CD14-positive monocyte (primary cell): ENCODE results near the gene PTGFRN. TPM values are rescaled to one million over a fixed set of nuclear protein-coding genes. Genes with fewer than 3 reads are reported as not detected.

Experiments
- DNase-seq, 3 donors: peaks; one replicate each; pipeline ENCODE4 v3.0.0-alpha.2; 2011 to 2022
- H2AFZ ChIP-seq: 2 replicates; pipeline ENCODE4 v1.6.0; 2012; ENCODE audit warnings: mild to moderate bottlenecking, low read depth, low read length, inconsistent platforms; ENCODE audit not compliant: insufficient read depth, poor library complexity, severe bottlenecking
- H3K27ac ChIP-seq, 2 donors: 1 replicate in 1 of 2; 2 replicates in 1 of 2; pipeline ENCODE4 v1.5.1; 2012 to 2013; ENCODE audit warnings: low read length in 2 of 2, control low read depth in 1 of 2, inconsistent platforms in 1 of 2, low read depth in 1 of 2, mild to moderate bottlenecking in 1 of 2
- H3K27me3 ChIP-seq, 2 donors: one replicate each; pipeline versions ENCODE4 v1.6.0 to v1.6.1; 2011 to 2013; ENCODE audit warnings: low read length in 2 of 2; ENCODE audit not compliant: control insufficient read depth in 2 of 2, insufficient read depth in 2 of 2
- H3K36me3 ChIP-seq, 2 donors: replicated peaks in 1 of 2; 1 replicate in 1 of 2; 2 replicates in 1 of 2; pipeline versions ENCODE4 v1.5.1 to v1.6.1; 2012 to 2013; ENCODE audit warnings: low read length in 2 of 2, control low read depth in 1 of 2, inconsistent platforms in 1 of 2, mild to moderate bottlenecking in 1 of 2; ENCODE audit not compliant: insufficient read depth in 2 of 2, control insufficient read depth in 1 of 2
- H3K4me1 ChIP-seq, 2 donors: 1 replicate in 1 of 2; 2 replicates in 1 of 2; pipeline versions ENCODE4 v1.5.1 to v1.6.1; 2012 to 2013; ENCODE audit warnings: low read length in 2 of 2, control low read depth in 1 of 2, inconsistent platforms in 1 of 2, mild to moderate bottlenecking in 1 of 2, moderate library complexity in 1 of 2; ENCODE audit not compliant: insufficient read depth in 2 of 2, control insufficient read depth in 1 of 2
- H3K4me2 ChIP-seq: replicated peaks from 2 replicates; pipeline ENCODE3; 2012; ENCODE audit warnings: low read length, moderate library complexity, mild to moderate bottlenecking; ENCODE audit not compliant: poor library complexity, severe bottlenecking; ENCODE audit errors: extremely low read depth
- H3K4me3 ChIP-seq, 3 experiments: fragments of 200-600 bp in 1 of 3; sonication (generic) in 1 of 3; replicated peaks in 1 of 3; 1 replicate in 2 of 3; 2 replicates in 1 of 3; pipeline ENCODE4 v1.5.1; 2011 to 2013; ENCODE audit warnings: low read length in 3 of 3, mild to moderate bottlenecking in 3 of 3, control low read depth in 2 of 3, low read depth in 2 of 3, inconsistent platforms in 1 of 3, moderate library complexity in 1 of 3
- H3K79me2 ChIP-seq: 2 replicates; pipeline ENCODE4 v1.6.0; 2012; ENCODE audit warnings: mild to moderate bottlenecking, control low read depth, inconsistent platforms, low read length, moderate library complexity; ENCODE audit not compliant: insufficient read depth
- H3K9ac ChIP-seq: 2 replicates; pipeline ENCODE4 v1.6.0; 2017; ENCODE audit warnings: low read length, mild to moderate bottlenecking; ENCODE audit not compliant: insufficient read depth, poor library complexity, severe bottlenecking
- H3K9me3 ChIP-seq, 2 donors: replicated peaks in 1 of 2; 1 replicate in 1 of 2; 2 replicates in 1 of 2; pipeline versions ENCODE4 v1.5.1 to v1.6.1; 2012 to 2013; ENCODE audit warnings: low read length in 2 of 2, control low read depth in 1 of 2; ENCODE audit not compliant: control insufficient read depth in 1 of 2, insufficient read depth in 1 of 2
- H4K20me1 ChIP-seq: 2 replicates; pipeline ENCODE4 v1.6.0; 2012; ENCODE audit warnings: mild to moderate bottlenecking, low read length, control low read depth, moderate library complexity; ENCODE audit not compliant: insufficient read depth
- H3K27ac Mint-ChIP-seq, 7 donors: one replicate each; pipeline ENCODE4 v1.8.0; 2020; ENCODE audit warnings: mild to moderate bottlenecking in 7 of 7, mixed read lengths in 7 of 7, moderate library complexity in 6 of 7, inconsistent platforms in 2 of 7
- H3K27me3 Mint-ChIP-seq, 3 donors: one replicate each; pipeline ENCODE4 v1.8.0; 2021 to 2022; ENCODE audit warnings: low read depth in 3 of 3, mild to moderate bottlenecking in 3 of 3, mixed read lengths in 3 of 3, moderate library complexity in 3 of 3, inconsistent platforms in 1 of 3
- H3K36me3 Mint-ChIP-seq, 2 donors: one replicate each; pipeline ENCODE4 v1.8.0; 2020; ENCODE audit warnings: mixed read lengths in 2 of 2, inconsistent platforms in 1 of 2, mild to moderate bottlenecking in 1 of 2
- H3K4me1 Mint-ChIP-seq: one replicate; pipeline ENCODE4 v1.8.0; 2020; ENCODE audit warnings: mild to moderate bottlenecking, mixed read lengths
- H3K4me3 Mint-ChIP-seq, 2 donors: one replicate each; pipeline ENCODE4 v1.8.0; 2020; ENCODE audit warnings: mild to moderate bottlenecking in 2 of 2, mixed read lengths in 2 of 2, moderate library complexity in 1 of 2
- H3K9me3 Mint-ChIP-seq, 7 donors: one replicate each; pipeline ENCODE4 v1.8.0; 2020 to 2022; ENCODE audit warnings: mixed read lengths in 7 of 7, mild to moderate bottlenecking in 6 of 7, moderate library complexity in 6 of 7, inconsistent platforms in 2 of 7
- WGBS: methylation state at CpG from one replicate; pipeline ENCODE4 v1.1.5; 2013; ENCODE audit warnings: missing lambda C conversion rate; ENCODE audit not compliant: insufficient coverage; 5-methylcytosine and 5-hydroxymethylcytosine counted together
- intact Hi-C, 2 donors: fragments of 100-400 bp; cut with micrococcal nuclease; formaldehyde crosslinking; loops; one replicate each; pipeline versions ENCODE4 v1.15.0 to v1.15.1; 2023
- polyA plus RNA-seq, 3 donors: library from polyadenylated mRNA; depleted of rRNA in 1 of 3; unstranded in 2 of 3; stranded (reverse) in 1 of 3; fragments of 300-500 nt in 2 of 3; fragments of >200 nt in 1 of 3; fragmentation: Illumina TruSeq in 2 of 3; gene quantifications; 1 replicate in 2 of 3; 2 replicates in 1 of 3; pipeline ENCODE4 v1.2.3, GENCODE V29; 2012 to 2021
- TF ChIP-seq, protein P1 (sequence below): fragments of 200-600 bp; IDR thresholded peaks from one replicate; pipeline ENCODE4 v1.8.0; 2022; ENCODE audit warnings: antibody characterized with exemption, mild to moderate bottlenecking

Gene PTGFRN
- polyA plus RNA-seq, 3 donors, result 1.5 to 2.9 (median 1.6) TPM

DNA sequence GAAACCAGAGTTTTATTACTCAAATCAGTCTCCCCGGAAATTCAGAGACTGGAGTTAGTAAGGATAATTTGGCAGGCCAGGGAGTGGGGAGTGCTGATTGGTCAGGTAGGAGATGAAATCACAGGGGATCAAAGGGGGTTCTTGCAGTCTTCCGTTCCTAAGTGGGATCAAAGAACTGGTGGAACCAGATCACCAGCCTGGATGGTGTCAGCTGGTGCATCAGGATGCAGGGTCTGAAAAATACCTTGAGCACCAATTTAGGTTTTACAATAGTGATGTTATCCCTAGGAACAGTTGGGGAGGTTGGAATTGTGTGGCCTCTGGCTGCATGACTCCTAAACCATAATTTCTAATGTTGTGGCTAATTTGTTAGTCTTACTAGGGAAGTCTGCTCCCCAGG, 90.4 kb downstream of the PTGFRN start:
- intact Hi-C loops, result loop anchor here in 1 of 2 donors (5.0 to 10.0 kb wide), 2 partner anchors 52 to 425 kb away; partner anchors contain the start of gene CD58
- Mint-ChIP-seq H3K4me1 (peaks cover 82% of the 10 kb centered on the region), H3K9me3 (no peaks in the 10 kb centered on the region), H3K27ac (peak overlapping the region; percentile 81 to 99 (median 92)), H3K4me3 (no peak overlapping the region), H3K36me3 (peaks cover 4 to 5% of the 10 kb centered on the region in 2 donors), H3K27me3 (peaks cover 0 to 7% (median 2%) of the 10 kb centered on the region in 3 donors)
- no peaks in the 10 kb centered on the region for H3K36me3 ChIP-seq
- no peaks in the 10 kb centered on the region for H3K9me3 ChIP-seq
- no peak overlapping the region for H2AFZ ChIP-seq
- H4K20me1 ChIP-seq, result no peaks in the 10 kb centered on the region
- TF ChIP-seq, protein P1, sequence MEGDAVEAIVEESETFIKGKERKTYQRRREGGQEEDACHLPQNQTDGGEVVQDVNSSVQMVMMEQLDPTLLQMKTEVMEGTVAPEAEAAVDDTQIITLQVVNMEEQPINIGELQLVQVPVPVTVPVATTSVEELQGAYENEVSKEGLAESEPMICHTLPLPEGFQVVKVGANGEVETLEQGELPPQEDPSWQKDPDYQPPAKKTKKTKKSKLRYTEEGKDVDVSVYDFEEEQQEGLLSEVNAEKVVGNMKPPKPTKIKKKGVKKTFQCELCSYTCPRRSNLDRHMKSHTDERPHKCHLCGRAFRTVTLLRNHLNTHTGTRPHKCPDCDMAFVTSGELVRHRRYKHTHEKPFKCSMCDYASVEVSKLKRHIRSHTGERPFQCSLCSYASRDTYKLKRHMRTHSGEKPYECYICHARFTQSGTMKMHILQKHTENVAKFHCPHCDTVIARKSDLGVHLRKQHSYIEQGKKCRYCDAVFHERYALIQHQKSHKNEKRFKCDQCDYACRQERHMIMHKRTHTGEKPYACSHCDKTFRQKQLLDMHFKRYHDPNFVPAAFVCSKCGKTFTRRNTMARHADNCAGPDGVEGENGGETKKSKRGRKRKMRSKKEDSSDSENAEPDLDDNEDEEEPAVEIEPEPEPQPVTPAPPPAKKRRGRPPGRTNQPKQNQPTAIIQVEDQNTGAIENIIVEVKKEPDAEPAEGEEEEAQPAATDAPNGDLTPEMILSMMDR, result no peak
- peaks cover 16% of the 10 kb centered on the region for H3K79me2 ChIP-seq
- no peak for DNase-seq
- H3K4me3 ChIP-seq, result no peak overlapping the region
- WGBS, result 100% methylated on average over 2 of the region's 2 CpGs
- H3K4me2 ChIP-seq, result no peak overlapping the region
- H3K27ac ChIP-seq, result peak overlapping the region in 1 of 2 donors; percentile 67
- peaks cover 54 to 85% of the 10 kb centered on the region in 2 donors for H3K4me1 ChIP-seq
- no peaks in the 10 kb centered on the region for H3K27me3 ChIP-seq
- H3K9ac ChIP-seq, result no peak overlapping the region

DNA sequence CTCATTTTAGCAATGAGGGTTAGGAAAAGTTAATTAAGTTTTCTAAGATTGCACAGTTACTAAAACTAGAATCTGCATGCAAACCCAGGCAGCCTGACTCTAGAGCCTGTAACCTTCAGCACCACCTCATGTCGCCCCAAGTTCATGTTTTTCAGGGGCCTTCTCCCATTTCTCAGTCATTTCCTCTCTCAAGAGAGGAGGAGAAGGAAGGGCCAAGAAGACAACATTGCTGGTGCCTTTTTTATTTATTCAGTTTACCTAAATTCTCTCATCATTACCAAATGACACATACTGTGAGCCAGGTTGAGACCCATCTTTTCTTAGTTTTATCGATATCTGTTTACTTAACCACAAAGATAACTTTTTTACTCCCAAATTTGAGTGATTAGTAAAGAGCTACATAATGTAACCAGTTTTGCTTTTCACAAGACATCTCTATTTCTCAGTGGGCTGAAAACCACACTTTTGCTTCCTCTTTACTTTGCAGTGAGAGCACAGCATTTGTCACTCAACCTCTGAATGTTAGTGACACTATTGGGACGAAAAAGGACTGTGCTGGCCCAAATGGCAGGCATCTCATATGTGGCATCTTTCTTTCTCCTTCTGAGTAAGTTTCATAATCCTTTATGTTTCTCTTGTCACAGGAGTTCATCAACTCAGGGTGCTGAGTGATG, 91.7 kb downstream of the PTGFRN start, which contains the start of gene CD101:
Gene CD101 (plus strand): TSS at position 507 of the 674 bp plus-strand sequence. CDS start 58 bp downstream, at position 565.
- Histone ChIP-seq H3K79me2 (peaks cover 28% of the 10 kb centered on the region), H3K4me1 (peaks cover 65 to 91% of the 10 kb centered on the region in 2 donors), H3K4me3 (peak within 1 kb of the TSS; percentile 31 to 75 (median 40)), H3K4me2 (peak within 1 kb of the TSS; percentile 78), H3K27me3 (no peaks in the 10 kb centered on the region), H3K36me3 (no peaks in the 10 kb centered on the region), H3K9me3 (no peaks in the 10 kb centered on the region), H4K20me1 (no peaks in the 10 kb centered on the region), H3K27ac (peak within 1 kb of the TSS; percentile 57 to 92), H2AFZ (no peak within 1 kb of the TSS), H3K9ac (peak within 1 kb of the TSS; percentile 30)
- DNase-seq, result peak; percentile 76 to 89 (median 80)
- intact Hi-C loops, result loop anchor here in 1 of 2 donors (5.0 to 10.0 kb wide), 2 partner anchors 51 to 427 kb away; partner anchors contain the start of gene CD58
- Mint-ChIP-seq H3K9me3 (no peaks in the 10 kb centered on the region), H3K27ac (peak within 1 kb of the TSS; percentile 91 to 99 (median 94)), H3K27me3 (peaks cover 0 to 7% (median 2%) of the 10 kb centered on the region in 3 donors), H3K36me3 (peaks cover 4 to 9% of the 10 kb centered on the region in 2 donors), H3K4me3 (peak within 1 kb of the TSS; percentile 39 to 87), H3K4me1 (peaks cover 82% of the 10 kb centered on the region)
- 0% methylated on average over 1 of the region's 3 CpGs for WGBS
- TF ChIP-seq, protein P1, result no peak
